ENCODE measurements around the gene NCAPG. TPM values are rescaled to one million over a fixed set of nuclear protein-coding genes. Genes with fewer than 3 reads are reported as not detected.
"Not testable (repeated sequence)": the region's sequence is repeated elsewhere in the genome, so short reads cannot be mapped to it uniquely, and the experiment has no call there.

NCAPG gene
- total RNA-seq, 6 donors from 2014 or later = 1.4 to 2.4 (median 2.1) TPM; not detected in 1

DNA sequence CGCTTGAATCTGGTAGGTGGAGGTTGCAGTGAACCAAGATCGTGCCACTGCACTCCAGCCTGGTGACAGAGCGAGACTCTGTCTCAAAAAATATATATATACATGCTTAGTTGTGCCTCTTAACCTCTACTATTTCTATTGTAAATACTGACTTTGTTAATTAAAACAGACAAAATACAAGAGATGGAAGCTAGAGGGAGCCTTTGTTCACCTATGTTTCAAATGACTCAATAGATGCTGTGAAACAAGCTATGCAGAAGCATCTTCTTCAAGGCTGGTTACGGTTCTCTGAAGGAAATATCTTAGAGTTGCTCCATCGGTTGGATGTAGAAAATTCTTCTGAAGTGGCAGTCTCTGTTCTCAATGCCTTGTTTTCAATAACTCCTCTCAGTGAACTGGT, 6.2 kb downstream of the NCAPG start:
- TF ChIP-seq EP300 (IDR thresholded peaks at IDR 0.05) = no peak
- TF ChIP-seq POLR2AphosphoS5 (IDR thresholded peaks at IDR 0.05) = no peak
- no peak for TF ChIP-seq POLR2A (IDR thresholded peaks at IDR 0.05)
- TF ChIP-seq CTCF (IDR thresholded peaks at IDR 0.05) = peak in 4 of 6 experiments; percentile 41 to 59 (median 48)
- no peaks in the 10 kb centered on the region for H3K27me3 ChIP-seq
- 63 to 64% methylated on average over 5 of the region's 5 CpGs for WGBS, 2 donors
- no peaks in the 10 kb centered on the region for H3K9me3 ChIP-seq
- no peak overlapping the region for H3K4me3 ChIP-seq
- H3K36me3 ChIP-seq = no peaks in the 10 kb centered on the region
- DNase-seq (no peak), ATAC-seq (ENCODE audit: low FRiP score in 2 of 2) (peak in 1 of 2 donors; percentile 64)
- no peaks in the 10 kb centered on the region for H3K4me1 ChIP-seq
- no peak overlapping the region for H3K27ac ChIP-seq

DNA sequence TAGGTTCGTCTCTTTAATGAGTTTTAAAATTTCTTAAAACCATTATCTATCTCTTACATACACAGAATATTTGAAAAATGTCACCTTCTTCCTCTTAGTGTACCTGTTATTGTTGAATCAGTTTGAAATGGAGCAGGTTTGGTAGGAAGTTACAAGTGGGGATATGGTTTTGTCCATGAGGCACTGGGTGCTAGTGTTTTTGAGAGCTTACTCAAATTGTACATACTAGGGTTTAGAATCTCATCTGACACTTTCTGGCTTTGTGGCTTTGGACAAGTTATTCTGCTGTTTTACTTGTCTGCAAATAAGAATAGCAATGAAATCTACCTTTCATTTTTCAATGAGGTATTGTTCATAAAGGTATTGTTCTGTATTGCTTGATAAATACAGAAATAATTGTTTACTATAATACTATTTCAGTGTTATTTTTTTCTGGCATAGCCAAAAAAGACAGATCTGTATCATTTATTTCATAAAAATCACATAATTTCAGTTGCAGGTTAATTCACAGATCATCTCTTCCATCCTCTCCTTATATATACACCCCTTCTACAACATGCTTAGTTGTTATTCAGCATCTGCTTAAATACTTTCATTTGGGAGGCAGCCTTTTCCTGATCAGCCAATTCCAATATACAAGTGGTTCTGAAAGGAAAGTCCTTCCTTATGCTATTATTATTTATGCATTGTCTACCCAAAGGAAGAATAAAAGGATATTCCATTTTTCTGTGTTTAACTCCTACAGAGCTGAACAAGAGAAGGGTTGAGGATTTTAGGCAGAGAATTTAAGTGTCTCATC, 13.3 kb downstream of the NCAPG start:
- DNase-seq = no peak
- 86 to 90% methylated on average over 1 of the region's 1 CpG for WGBS, 2 donors
- no peak for TF ChIP-seq CTCF (IDR thresholded peaks at IDR 0.05)
- no peak for TF ChIP-seq POLR2A (IDR thresholded peaks at IDR 0.05)
- no peak for TF ChIP-seq POLR2AphosphoS5 (IDR thresholded peaks at IDR 0.05)
- TF ChIP-seq EP300 (IDR thresholded peaks at IDR 0.05) = no peak
- no peaks in the 10 kb centered on the region for H3K27me3 ChIP-seq
- H3K36me3 ChIP-seq = no peaks in the 10 kb centered on the region
- ATAC-seq (ENCODE audit: low FRiP score in 2 of 2) = no peak
- H3K9me3 ChIP-seq = no peaks in the 10 kb centered on the region
- H3K27ac ChIP-seq = no peak overlapping the region
- H3K4me3 ChIP-seq = no peak overlapping the region
- no peaks in the 10 kb centered on the region for H3K4me1 ChIP-seq

DNA sequence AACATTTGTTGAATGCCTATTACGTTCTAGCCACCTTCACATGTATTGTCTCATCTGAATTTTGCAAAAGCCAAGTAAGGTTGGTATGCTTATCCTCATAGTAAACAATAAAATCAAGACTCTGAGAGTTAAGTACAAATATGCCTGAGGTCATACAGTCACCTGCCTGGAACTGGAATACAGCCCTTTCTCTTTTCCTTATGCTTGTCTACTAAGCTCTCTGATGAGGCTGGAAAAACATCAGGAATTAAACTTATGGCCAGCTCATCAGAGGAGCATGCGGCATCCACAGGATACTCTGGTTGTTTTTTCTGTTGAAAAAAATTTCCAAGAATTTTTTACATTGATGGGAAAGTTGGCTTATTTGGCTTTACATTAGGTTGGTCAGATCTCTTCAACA, 35.5 kb downstream of the NCAPG start:
- H3K27me3 ChIP-seq = no peaks in the 10 kb centered on the region
- TF ChIP-seq CTCF (IDR thresholded peaks at IDR 0.05) (no peak), POLR2A (IDR thresholded peaks at IDR 0.05) (no peak)
- WGBS, 2 donors = 97 to 98% methylated on average over 2 of the region's 2 CpGs
- no peaks in the 10 kb centered on the region for H3K9me3 ChIP-seq
- DNase-seq = no peak
- H3K4me3 ChIP-seq = no peak overlapping the region
- no peak overlapping the region for H3K27ac ChIP-seq
- ATAC-seq (ENCODE audit: low FRiP score in 2 of 2) = no peak
- H3K4me1 ChIP-seq = no peaks in the 10 kb centered on the region
- H3K36me3 ChIP-seq = no peaks in the 10 kb centered on the region

GRCh38 chr4:17850295-17850694, 39.5 kb downstream of the NCAPG start:
- H3K4me1 ChIP-seq; H3K4me3 ChIP-seq; ATAC-seq (ENCODE audit: low FRiP score in 2 of 2); H3K36me3 ChIP-seq; H3K9me3 ChIP-seq; H3K27me3 ChIP-seq; H3K27ac ChIP-seq; DNase-seq: not testable (repeated sequence)
- 73 to 100% methylated on average over 1 of the region's 1 CpG for WGBS, 2 donors

DNA sequence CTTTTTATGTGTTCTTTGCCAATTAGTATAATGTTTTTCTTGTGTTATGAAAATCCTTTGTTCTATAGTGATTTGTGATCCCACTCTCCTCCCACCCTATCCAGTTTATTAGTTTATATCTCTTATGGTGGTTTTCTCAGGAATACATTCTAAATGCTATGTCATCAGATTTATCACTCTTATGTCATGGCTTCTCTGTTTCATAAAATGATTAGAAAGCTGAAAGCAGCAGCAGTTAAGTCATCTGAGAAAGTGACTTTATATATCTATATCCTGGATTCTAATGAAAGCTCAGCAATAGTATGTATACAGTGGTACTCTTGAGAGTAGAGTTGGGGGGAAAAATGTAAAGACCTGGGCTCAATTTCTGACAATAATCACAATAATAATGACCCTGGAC, 41.2 kb downstream of the NCAPG start:
- no peak for ATAC-seq (ENCODE audit: low FRiP score in 2 of 2)
- Histone ChIP-seq H3K4me1 (no peaks in the 10 kb centered on the region), H3K9me3 (no peaks in the 10 kb centered on the region), H3K27me3 (no peaks in the 10 kb centered on the region), H3K36me3 (no peaks in the 10 kb centered on the region), H3K4me3 (no peak overlapping the region), H3K27ac (no peak overlapping the region)
- TF ChIP-seq POLR2AphosphoS5 (IDR thresholded peaks at IDR 0.05) (no peak), POLR2A (IDR thresholded peaks at IDR 0.05) (no peak), CTCF (IDR thresholded peaks at IDR 0.05) (no peak)
- no peak for DNase-seq

All from upper lobe of left lung (tissue), 6 donors.